ENCODE results near the gene LAMTOR4.
"Not testable (repeated sequence)": the region's sequence is repeated elsewhere in the genome, so short reads cannot be mapped to it uniquely, and the experiment has no call there.

LAMTOR4 gene

GRCh38 chr7:100190048-100190711 lies 41.5 kb downstream of the LAMTOR4 start:
- no peaks in the 10 kb centered on the region for H3K9me3 Mint-ChIP-seq
- H3K27me3 Mint-ChIP-seq (ENCODE audit: low read depth), result no peaks in the 10 kb centered on the region
- no peak overlapping the region for H3K4me3 Mint-ChIP-seq
- H3K4me1 Mint-ChIP-seq, result no peaks in the 10 kb centered on the region
- TF ChIP-seq, protein P1, sequence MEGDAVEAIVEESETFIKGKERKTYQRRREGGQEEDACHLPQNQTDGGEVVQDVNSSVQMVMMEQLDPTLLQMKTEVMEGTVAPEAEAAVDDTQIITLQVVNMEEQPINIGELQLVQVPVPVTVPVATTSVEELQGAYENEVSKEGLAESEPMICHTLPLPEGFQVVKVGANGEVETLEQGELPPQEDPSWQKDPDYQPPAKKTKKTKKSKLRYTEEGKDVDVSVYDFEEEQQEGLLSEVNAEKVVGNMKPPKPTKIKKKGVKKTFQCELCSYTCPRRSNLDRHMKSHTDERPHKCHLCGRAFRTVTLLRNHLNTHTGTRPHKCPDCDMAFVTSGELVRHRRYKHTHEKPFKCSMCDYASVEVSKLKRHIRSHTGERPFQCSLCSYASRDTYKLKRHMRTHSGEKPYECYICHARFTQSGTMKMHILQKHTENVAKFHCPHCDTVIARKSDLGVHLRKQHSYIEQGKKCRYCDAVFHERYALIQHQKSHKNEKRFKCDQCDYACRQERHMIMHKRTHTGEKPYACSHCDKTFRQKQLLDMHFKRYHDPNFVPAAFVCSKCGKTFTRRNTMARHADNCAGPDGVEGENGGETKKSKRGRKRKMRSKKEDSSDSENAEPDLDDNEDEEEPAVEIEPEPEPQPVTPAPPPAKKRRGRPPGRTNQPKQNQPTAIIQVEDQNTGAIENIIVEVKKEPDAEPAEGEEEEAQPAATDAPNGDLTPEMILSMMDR (IDR thresholded peaks at IDR 0.05; ENCODE audit: unreplicated experiment in 3 of 3), result peak; percentile 29 to 41 (median 40)
- no peak overlapping the region for H3K27ac Mint-ChIP-seq
- no peaks in the 10 kb centered on the region for H3K36me3 Mint-ChIP-seq (ENCODE audit: low read depth)

DNA sequence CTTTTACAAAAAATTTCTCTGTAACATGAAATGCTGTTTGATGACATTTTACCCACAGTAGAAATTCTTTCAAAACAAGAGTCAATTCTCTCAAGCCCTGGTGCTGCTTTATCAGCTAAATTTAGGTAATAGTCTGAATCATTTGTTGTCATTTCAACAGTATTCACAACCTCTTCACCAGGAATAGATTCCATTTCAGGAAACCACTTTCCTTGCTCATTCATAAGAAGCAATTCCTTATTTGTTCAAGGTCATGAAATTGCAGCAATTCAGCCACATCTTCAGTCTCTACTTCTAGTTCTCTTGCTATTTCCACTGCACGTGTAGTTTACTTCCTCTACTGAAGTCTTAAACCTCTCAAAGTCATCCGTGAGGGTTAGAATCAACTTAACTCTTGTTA lies 43.1 kb downstream of the LAMTOR4 start:
- H3K4me3 Mint-ChIP-seq, result no peak overlapping the region
- no peaks in the 10 kb centered on the region for H3K4me1 Mint-ChIP-seq
- TF ChIP-seq, protein P1 (IDR thresholded peaks at IDR 0.05; ENCODE audit: unreplicated experiment in 3 of 3), result no peak
- no peaks in the 10 kb centered on the region for H3K36me3 Mint-ChIP-seq (ENCODE audit: low read depth)
- no peak overlapping the region for H3K27ac Mint-ChIP-seq
- H3K9me3 Mint-ChIP-seq, result no peaks in the 10 kb centered on the region
- no peaks in the 10 kb centered on the region for H3K27me3 Mint-ChIP-seq (ENCODE audit: low read depth)

- H3K4me1 Mint-ChIP-seq; H3K27ac Mint-ChIP-seq; H3K27me3 Mint-ChIP-seq (ENCODE audit: low read depth); H3K36me3 Mint-ChIP-seq (ENCODE audit: low read depth); H3K4me3 Mint-ChIP-seq; H3K9me3 Mint-ChIP-seq: not testable (repeated sequence)
These were observed 43.7 kb downstream of the LAMTOR4 start for GRCh38 chr7:100192281-100192862.

- H3K4me1 Mint-ChIP-seq, result no peaks in the 10 kb centered on the region
- H3K4me3 Mint-ChIP-seq, result no peak overlapping the region
- TF ChIP-seq, protein P1 (IDR thresholded peaks at IDR 0.05; ENCODE audit: unreplicated experiment in 3 of 3), result no peak
- H3K27me3 Mint-ChIP-seq (ENCODE audit: low read depth), result no peaks in the 10 kb centered on the region
- H3K9me3 Mint-ChIP-seq, result no peaks in the 10 kb centered on the region
- H3K36me3 Mint-ChIP-seq (ENCODE audit: low read depth), result no peaks in the 10 kb centered on the region
- H3K27ac Mint-ChIP-seq, result no peak overlapping the region
These were observed 44.3 kb downstream of the LAMTOR4 start for GRCh38 chr7:100192969-100193368.

DNA sequence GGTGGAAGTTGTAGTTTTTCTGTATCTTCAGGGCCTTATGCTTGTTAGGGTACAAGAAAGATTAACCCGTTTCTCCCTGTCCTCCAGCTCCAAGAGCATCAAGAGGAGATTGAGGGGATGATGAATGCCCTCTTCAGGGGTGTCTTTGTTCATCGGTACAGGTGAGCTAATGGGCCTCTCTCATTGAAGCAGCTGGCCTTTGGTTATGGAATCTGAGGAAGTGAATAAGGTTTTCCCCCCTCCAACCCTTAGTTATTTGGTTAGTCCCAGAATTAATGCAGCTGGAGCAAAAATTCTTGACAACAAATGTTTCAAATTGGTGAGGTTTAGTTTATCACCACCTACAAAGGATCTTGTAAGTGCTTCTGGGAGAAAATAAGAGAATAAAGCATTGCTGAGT lies 46.5 kb downstream of the LAMTOR4 start:
- no peak overlapping the region for H3K4me3 Mint-ChIP-seq
- H3K27ac Mint-ChIP-seq, result no peak overlapping the region
- no peaks in the 10 kb centered on the region for H3K36me3 Mint-ChIP-seq (ENCODE audit: low read depth)
- TF ChIP-seq, protein P1 (IDR thresholded peaks at IDR 0.05; ENCODE audit: unreplicated experiment in 3 of 3), result no peak
- no peaks in the 10 kb centered on the region for H3K9me3 Mint-ChIP-seq
- no peaks in the 10 kb centered on the region for H3K27me3 Mint-ChIP-seq (ENCODE audit: low read depth)
- H3K4me1 Mint-ChIP-seq, result no peaks in the 10 kb centered on the region

DNA sequence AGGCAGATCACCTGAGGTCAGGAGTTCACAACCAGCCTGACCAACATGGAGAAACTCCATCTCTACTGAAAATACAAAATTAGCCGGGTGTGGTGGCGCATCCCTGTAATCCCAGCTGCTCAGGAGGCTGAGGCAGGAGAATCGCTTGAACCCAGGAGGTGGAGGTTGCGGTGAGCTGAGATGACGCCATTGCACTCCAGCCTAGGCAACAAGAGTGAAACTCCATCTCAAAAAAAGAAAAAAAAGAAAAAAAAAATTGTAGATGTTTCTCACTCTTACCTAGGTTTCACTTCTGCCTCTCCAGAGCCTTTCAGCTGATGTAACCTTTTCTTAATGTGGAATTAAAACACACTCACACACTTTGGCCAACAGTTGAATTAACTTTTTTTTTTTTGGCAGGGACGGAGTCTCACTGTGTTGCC lies 47.2 kb downstream of the LAMTOR4 start:
- not testable (repeated sequence) for H3K9me3 Mint-ChIP-seq; H3K4me3 Mint-ChIP-seq; H3K27me3 Mint-ChIP-seq (ENCODE audit: low read depth); H3K27ac Mint-ChIP-seq; H3K36me3 Mint-ChIP-seq (ENCODE audit: low read depth); H3K4me1 Mint-ChIP-seq

GRCh38 chr7:100198266-100198665 lies 49.5 kb downstream of the LAMTOR4 start:
- Mint-ChIP-seq H3K36me3 (ENCODE audit: low read depth) (no peaks in the 10 kb centered on the region), H3K27me3 (ENCODE audit: low read depth) (peaks cover 4% of the 10 kb centered on the region), H3K4me1 (peaks cover 4% of the 10 kb centered on the region), H3K27ac (no peak overlapping the region), H3K9me3 (no peaks in the 10 kb centered on the region), H3K4me3 (no peak overlapping the region)
- TF ChIP-seq, protein P1 (IDR thresholded peaks at IDR 0.05; ENCODE audit: unreplicated experiment in 3 of 3), result no peak

All from nephron (organoid).